Nephron (organoid): ENCODE results near the gene NEGR1.

ENCODE experiments used
- H3K27ac Mint-ChIP-seq, 3 experiments: 2 replicates each; pipeline ENCODE4 v1.8.0; 2020; ENCODE audit warnings: mixed read lengths in 3 of 3, mild to moderate bottlenecking in 2 of 3, moderate library complexity in 1 of 3
- H3K27me3 Mint-ChIP-seq: 2 replicates; pipeline ENCODE4 v1.8.0; 2021; ENCODE audit warnings: low read depth, mild to moderate bottlenecking, moderate library complexity, mixed read lengths
- H3K36me3 Mint-ChIP-seq: 2 replicates; pipeline ENCODE4 v1.8.0; 2020; ENCODE audit warnings: low read depth, mixed read lengths
- H3K4me1 Mint-ChIP-seq: 2 replicates; pipeline ENCODE4 v1.8.0; 2020; ENCODE audit warnings: mixed read lengths
- H3K4me3 Mint-ChIP-seq, 3 experiments: 2 replicates each; pipeline ENCODE4 v1.8.0; 2020; ENCODE audit warnings: mild to moderate bottlenecking in 3 of 3, mixed read lengths in 3 of 3, moderate library complexity in 2 of 3
- H3K9me3 Mint-ChIP-seq: 2 replicates; pipeline ENCODE4 v1.8.0; 2020; ENCODE audit warnings: mixed read lengths
- CTCF ChIP-seq, 3 experiments: fragments of 200-600 bp; sonication (generic); IDR thresholded peaks; one replicate each; pipeline ENCODE4 v1.5.0; 2021; ENCODE audit warnings: antibody characterized with exemption in 3 of 3; ENCODE audit not compliant: unreplicated experiment in 3 of 3

The NEGR1 gene

GRCh38 chr1:72050551-72050950 is 231.8 kb downstream of the NEGR1 start:
- TF ChIP-seq CTCF (IDR thresholded peaks at IDR 0.05; ENCODE audit: unreplicated experiment in 3 of 3), result no peak
- no peaks in the 10 kb centered on the region for H3K4me1 Mint-ChIP-seq
- no peak overlapping the region for H3K27ac Mint-ChIP-seq
- H3K27me3 Mint-ChIP-seq, result no peaks in the 10 kb centered on the region
- no peaks in the 10 kb centered on the region for H3K9me3 Mint-ChIP-seq
- H3K4me3 Mint-ChIP-seq, result no peak overlapping the region
- no peaks in the 10 kb centered on the region for H3K36me3 Mint-ChIP-seq

- peak; percentile 52 to 74 (median 66) for TF ChIP-seq CTCF (IDR thresholded peaks at IDR 0.05; ENCODE audit: unreplicated experiment in 3 of 3)
- H3K4me3 Mint-ChIP-seq, result no peak overlapping the region
- no peaks in the 10 kb centered on the region for H3K4me1 Mint-ChIP-seq
- H3K36me3 Mint-ChIP-seq, result no peaks in the 10 kb centered on the region
- no peaks in the 10 kb centered on the region for H3K27me3 Mint-ChIP-seq
- no peaks in the 10 kb centered on the region for H3K9me3 Mint-ChIP-seq
- no peak overlapping the region for H3K27ac Mint-ChIP-seq
Observed at GRCh38 chr1:72037745-72038343, 244.5 kb downstream of the NEGR1 start.

DNA sequence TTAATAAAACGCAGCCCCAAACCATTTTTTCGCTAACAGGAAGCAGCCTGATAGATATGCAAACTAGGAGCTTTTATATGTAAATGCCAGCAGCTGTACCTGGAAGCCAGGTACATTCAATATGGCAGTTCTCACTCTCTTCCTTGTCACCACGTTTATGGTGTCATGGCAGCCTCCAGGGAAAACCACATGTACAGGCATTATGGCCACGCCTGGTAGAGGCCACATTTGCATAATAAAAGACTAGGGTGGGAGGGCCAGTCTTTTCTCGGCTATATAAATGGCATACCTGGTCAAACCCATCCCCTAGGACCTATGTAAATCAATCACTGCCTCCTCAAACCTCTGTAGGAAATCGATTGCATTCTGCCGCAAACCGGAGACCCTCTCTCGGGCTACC is 247.5 kb downstream of the NEGR1 start:
- Mint-ChIP-seq H3K27ac (no peak overlapping the region), H3K4me3 (no peak overlapping the region), H3K9me3 (no peaks in the 10 kb centered on the region), H3K36me3 (no peaks in the 10 kb centered on the region), H3K4me1 (no peaks in the 10 kb centered on the region), H3K27me3 (no peaks in the 10 kb centered on the region)
- TF ChIP-seq CTCF (IDR thresholded peaks at IDR 0.05; ENCODE audit: unreplicated experiment in 3 of 3), result no peak

- Mint-ChIP-seq H3K4me1 (no peaks in the 10 kb centered on the region), H3K27ac (no peak overlapping the region), H3K4me3 (no peak overlapping the region), H3K36me3 (no peaks in the 10 kb centered on the region), H3K27me3 (no peaks in the 10 kb centered on the region), H3K9me3 (no peaks in the 10 kb centered on the region)
- no peak for TF ChIP-seq CTCF (IDR thresholded peaks at IDR 0.05; ENCODE audit: unreplicated experiment in 3 of 3)
Observed at GRCh38 chr1:72023063-72023930, 259.0 kb downstream of the NEGR1 start.

DNA sequence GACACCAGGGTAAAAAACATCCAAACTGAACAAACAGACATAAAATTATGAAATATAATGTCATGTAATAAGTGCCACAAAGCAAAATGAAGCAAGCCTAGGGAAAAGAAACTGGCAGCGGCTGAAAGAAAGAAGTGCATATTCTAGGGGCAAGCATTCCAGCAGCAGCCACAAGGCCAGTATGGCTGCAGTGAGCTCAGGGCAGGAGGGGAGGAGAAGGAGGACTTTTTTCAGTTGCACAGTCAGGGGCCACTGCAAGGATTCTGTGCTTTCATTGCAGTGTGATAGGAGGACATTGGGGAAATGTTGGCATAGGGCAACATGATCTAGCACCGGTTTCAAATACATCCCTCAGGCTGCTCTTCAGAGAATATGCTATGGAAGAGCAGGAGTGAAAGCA is 263.8 kb downstream of the NEGR1 start:
- Mint-ChIP-seq H3K36me3 (no peaks in the 10 kb centered on the region), H3K4me1 (no peaks in the 10 kb centered on the region), H3K27me3 (no peaks in the 10 kb centered on the region), H3K4me3 (no peak overlapping the region), H3K9me3 (no peaks in the 10 kb centered on the region), H3K27ac (no peak overlapping the region)
- no peak for TF ChIP-seq CTCF (IDR thresholded peaks at IDR 0.05; ENCODE audit: unreplicated experiment in 3 of 3)
